ENCODE data around the gene CACNB4.

The CACNB4 gene

GRCh38 chr2:151975460-151976414 lies 123.1 kb downstream of the CACNB4 start:
- no peak for DNase-seq (ENCODE audit: low read depth)

GRCh38 chr2:151974988-151975387 lies 123.9 kb downstream of the CACNB4 start:
- no peak for DNase-seq (ENCODE audit: low read depth)

- no peak for DNase-seq (ENCODE audit: low read depth)
Measured at GRCh38 chr2:151973901-151974199, 125.0 kb downstream of the CACNB4 start.

- DNase-seq (ENCODE audit: low read depth) = no peak
Measured at GRCh38 chr2:151973013-151973900, 125.6 kb downstream of the CACNB4 start.

- DNase-seq (ENCODE audit: low read depth) = no peak
Measured at GRCh38 chr2:151972241-151973012, 126.4 kb downstream of the CACNB4 start.

GRCh38 chr2:151971301-151972051 lies 127.4 kb downstream of the CACNB4 start:
- DNase-seq (ENCODE audit: low read depth) = no peak

- DNase-seq (ENCODE audit: low read depth) = no peak
Measured at GRCh38 chr2:151968770-151969470, 129.9 kb downstream of the CACNB4 start.

GRCh38 chr2:151967829-151968722 lies 130.8 kb downstream of the CACNB4 start:
- no peak for DNase-seq (ENCODE audit: low read depth)

- no peak for DNase-seq (ENCODE audit: low read depth)
Measured at GRCh38 chr2:151965884-151966283, 133.0 kb downstream of the CACNB4 start.

GRCh38 chr2:151961558-151961957 lies 137.3 kb downstream of the CACNB4 start:
- DNase-seq (ENCODE audit: low read depth) = no peak

- DNase-seq (ENCODE audit: low read depth) = no peak
Measured at GRCh38 chr2:151959238-151959637, 139.6 kb downstream of the CACNB4 start.

GRCh38 chr2:151953467-151953866 lies 145.4 kb downstream of the CACNB4 start:
- DNase-seq (ENCODE audit: low read depth) = no peak

GRCh38 chr2:151952691-151953456 lies 146.0 kb downstream of the CACNB4 start:
- DNase-seq (ENCODE audit: low read depth) = no peak

GRCh38 chr2:151947813-151948165 lies 151.1 kb downstream of the CACNB4 start:
- DNase-seq (ENCODE audit: low read depth) = no peak

- DNase-seq (ENCODE audit: low read depth) = no peak
Measured at GRCh38 chr2:151946899-151947812, 151.7 kb downstream of the CACNB4 start.

GRCh38 chr2:151946250-151946884 lies 152.5 kb downstream of the CACNB4 start:
- no peak for DNase-seq (ENCODE audit: low read depth)

- no peak for DNase-seq (ENCODE audit: low read depth)
Measured at GRCh38 chr2:151945602-151946001, 153.2 kb downstream of the CACNB4 start.

Data from HS-27A (cell line).